ENCODE measurements around the gene PDCD1. TPM values are rescaled to one million over a fixed set of nuclear protein-coding genes. Genes with fewer than 3 reads are reported as not detected.

PDCD1 gene
- total and polyA plus RNA-seq, 12 donors, result 1.3 to 14.2 (median 3.2) TPM

GRCh38 chr2:241903121-241904010 lies 44.7 kb upstream of the PDCD1 start:
- Histone ChIP-seq H3K4me3 (no peak overlapping the region), H3K36me3 (no peaks in the 10 kb centered on the region), H3K9me3 (no peaks in the 10 kb centered on the region), H3K27ac (no peak overlapping the region), H3K4me1 (peaks cover 0 to 30% (median 8%) of the 10 kb centered on the region in 9 donors), H3K27me3 (peaks cover 0 to 33% (median 15%) of the 10 kb centered on the region in 7 donors)
- intact Hi-C loops (cut with DNase I), result no loop called here
- ATAC-seq, result no peak
- no peak for TF ChIP-seq CTCF (IDR thresholded peaks at IDR 0.05)
- DNase-seq, result no peak
- WGBS, 2 donors, result 94 to 96% methylated on average over 37 to 40 of the region's 40 CpGs

- 65 to 79% methylated on average over 33 to 48 of the region's 48 CpGs for WGBS, 2 donors
- Histone ChIP-seq H3K4me1 (peaks cover 0 to 30% (median 8%) of the 10 kb centered on the region in 9 donors), H3K4me3 (peak overlapping the region in 6 of 10 donors; percentile 8 to 42 (median 18)), H3K27me3 (peaks cover 0 to 25% (median 14%) of the 10 kb centered on the region in 7 donors), H3K36me3 (no peaks in the 10 kb centered on the region), H3K9me3 (no peaks in the 10 kb centered on the region), H3K27ac (no peak overlapping the region)
- no peak for TF ChIP-seq CTCF (IDR thresholded peaks at IDR 0.05)
- intact Hi-C loops (cut with DNase I), result no loop called here
- DNase-seq, result no peak
- ATAC-seq, result peak in 1 of 8 donors; percentile 18
Measured at GRCh38 chr2:241902357-241902991, 43.8 kb upstream of the PDCD1 start.

- no peak for TF ChIP-seq CTCF (IDR thresholded peaks at IDR 0.05)
- no peak for DNase-seq
- Histone ChIP-seq H3K4me1 (peaks cover 0 to 30% (median 8%) of the 10 kb centered on the region in 9 donors), H3K4me3 (peak overlapping the region in 8 of 10 donors; percentile 12 to 42 (median 23)), H3K27me3 (peaks cover 0 to 25% (median 14%) of the 10 kb centered on the region in 7 donors), H3K27ac (no peak overlapping the region), H3K36me3 (no peaks in the 10 kb centered on the region), H3K9me3 (no peaks in the 10 kb centered on the region)
- ATAC-seq, result peak in 1 of 8 donors; percentile 29
- 48 to 66% methylated on average over 49 to 54 of the region's 54 CpGs for WGBS, 2 donors
- intact Hi-C loops (cut with DNase I), result no loop called here
Measured at GRCh38 chr2:241901500-241902351, 43.0 kb upstream of the PDCD1 start.

GRCh38 chr2:241901018-241901380 lies 42.3 kb upstream of the PDCD1 start:
- Histone ChIP-seq H3K27ac (no peak overlapping the region), H3K27me3 (peaks cover 0 to 25% (median 14%) of the 10 kb centered on the region in 7 donors), H3K4me1 (peaks cover 0 to 30% (median 8%) of the 10 kb centered on the region in 9 donors), H3K9me3 (no peaks in the 10 kb centered on the region), H3K4me3 (no peak overlapping the region), H3K36me3 (no peaks in the 10 kb centered on the region)
- TF ChIP-seq CTCF (IDR thresholded peaks at IDR 0.05), result no peak
- intact Hi-C loops (cut with DNase I), result no loop called here
- WGBS, 2 donors, result 76% methylated on average over 21 of the region's 21 CpGs
- ATAC-seq (no peak), DNase-seq (no peak)
